ENCODE results near the gene HHAT.

Gene HHAT

DNA sequence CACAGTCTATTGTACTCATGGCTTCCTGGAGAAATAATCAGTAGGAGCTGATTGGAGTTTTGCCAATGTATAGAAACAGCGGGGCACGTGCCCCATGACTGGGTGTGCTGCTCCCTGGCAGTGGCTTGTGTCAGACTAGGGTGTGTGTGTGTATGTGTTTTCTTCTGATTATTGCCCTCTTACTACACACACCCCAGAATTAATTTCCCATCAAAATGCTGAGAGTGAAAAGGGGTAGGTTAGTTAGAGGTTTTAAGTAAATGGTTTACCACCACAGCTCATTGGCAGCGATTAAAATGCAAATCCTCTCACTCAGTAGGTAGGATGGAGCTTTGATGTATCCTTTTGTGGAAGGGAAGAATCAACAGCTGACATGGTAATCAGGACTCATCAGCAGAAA, 29.9 kb downstream of the HHAT start:
- DNase-seq (ENCODE audit: insufficient read length, low spot score) (no peak), FAIRE-seq (no peak)
- TF ChIP-seq, protein P1, sequence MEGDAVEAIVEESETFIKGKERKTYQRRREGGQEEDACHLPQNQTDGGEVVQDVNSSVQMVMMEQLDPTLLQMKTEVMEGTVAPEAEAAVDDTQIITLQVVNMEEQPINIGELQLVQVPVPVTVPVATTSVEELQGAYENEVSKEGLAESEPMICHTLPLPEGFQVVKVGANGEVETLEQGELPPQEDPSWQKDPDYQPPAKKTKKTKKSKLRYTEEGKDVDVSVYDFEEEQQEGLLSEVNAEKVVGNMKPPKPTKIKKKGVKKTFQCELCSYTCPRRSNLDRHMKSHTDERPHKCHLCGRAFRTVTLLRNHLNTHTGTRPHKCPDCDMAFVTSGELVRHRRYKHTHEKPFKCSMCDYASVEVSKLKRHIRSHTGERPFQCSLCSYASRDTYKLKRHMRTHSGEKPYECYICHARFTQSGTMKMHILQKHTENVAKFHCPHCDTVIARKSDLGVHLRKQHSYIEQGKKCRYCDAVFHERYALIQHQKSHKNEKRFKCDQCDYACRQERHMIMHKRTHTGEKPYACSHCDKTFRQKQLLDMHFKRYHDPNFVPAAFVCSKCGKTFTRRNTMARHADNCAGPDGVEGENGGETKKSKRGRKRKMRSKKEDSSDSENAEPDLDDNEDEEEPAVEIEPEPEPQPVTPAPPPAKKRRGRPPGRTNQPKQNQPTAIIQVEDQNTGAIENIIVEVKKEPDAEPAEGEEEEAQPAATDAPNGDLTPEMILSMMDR (IDR thresholded peaks at IDR 0.05; ENCODE audit: insufficient read depth, missing control alignments), result no peak

DNA sequence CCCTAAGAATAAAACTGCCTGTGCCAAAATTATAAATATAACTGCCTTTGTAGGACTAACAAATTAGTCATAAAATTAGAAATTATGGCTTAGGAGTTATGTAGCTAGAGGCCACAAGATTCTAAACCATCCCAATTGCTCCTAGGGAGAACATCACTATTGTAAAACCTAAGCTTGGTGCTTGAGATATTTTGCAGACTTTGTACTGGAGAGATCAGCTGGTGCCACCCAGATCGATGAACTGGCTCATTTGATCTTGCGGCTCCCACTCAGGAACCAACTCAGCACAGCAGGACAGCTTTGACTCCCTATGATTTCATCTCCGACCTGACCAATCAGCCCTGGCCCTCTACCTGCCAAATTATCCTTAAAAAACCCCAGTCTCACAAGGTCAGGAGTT, 30.6 kb downstream of the HHAT start:
- TF ChIP-seq, protein P1 (IDR thresholded peaks at IDR 0.05; ENCODE audit: insufficient read depth, missing control alignments), result no peak
- DNase-seq (ENCODE audit: insufficient read length, low spot score) (no peak), FAIRE-seq (no peak)

DNA sequence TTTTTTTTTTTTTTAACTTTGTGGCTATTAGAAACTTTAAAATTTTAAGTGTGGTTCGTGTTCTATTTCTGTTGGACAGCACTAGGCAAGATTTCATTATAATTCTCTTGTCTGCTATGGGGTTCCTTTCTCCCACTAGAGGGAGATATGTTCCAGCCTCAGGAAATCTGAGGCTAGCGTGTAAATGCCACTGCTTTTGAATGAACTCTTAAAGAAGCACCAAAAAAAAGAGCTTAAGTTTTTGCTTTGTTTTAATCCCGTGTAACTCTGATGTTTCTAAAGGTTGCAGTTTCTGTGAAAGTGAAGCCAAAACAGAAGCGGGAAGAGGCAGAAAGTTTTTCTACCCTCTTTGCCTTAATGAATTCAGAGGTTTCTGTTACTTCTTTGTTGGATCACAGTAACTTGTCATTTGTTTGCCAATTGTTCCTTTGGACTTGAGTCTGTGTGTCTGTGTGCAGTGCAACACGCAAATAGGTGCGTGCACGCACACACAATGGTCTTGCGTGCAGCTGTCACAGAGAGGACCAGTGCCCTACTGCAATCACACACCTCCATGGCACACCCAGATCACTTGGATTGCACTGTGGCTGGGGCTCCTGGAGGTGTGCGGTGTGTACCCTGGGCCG, 32.3 kb downstream of the HHAT start:
- FAIRE-seq (peak; percentile 35), DNase-seq (ENCODE audit: insufficient read length, low spot score) (no peak)
- TF ChIP-seq, protein P1 (IDR thresholded peaks at IDR 0.05; ENCODE audit: insufficient read depth, missing control alignments), result peak; percentile 57

DNA sequence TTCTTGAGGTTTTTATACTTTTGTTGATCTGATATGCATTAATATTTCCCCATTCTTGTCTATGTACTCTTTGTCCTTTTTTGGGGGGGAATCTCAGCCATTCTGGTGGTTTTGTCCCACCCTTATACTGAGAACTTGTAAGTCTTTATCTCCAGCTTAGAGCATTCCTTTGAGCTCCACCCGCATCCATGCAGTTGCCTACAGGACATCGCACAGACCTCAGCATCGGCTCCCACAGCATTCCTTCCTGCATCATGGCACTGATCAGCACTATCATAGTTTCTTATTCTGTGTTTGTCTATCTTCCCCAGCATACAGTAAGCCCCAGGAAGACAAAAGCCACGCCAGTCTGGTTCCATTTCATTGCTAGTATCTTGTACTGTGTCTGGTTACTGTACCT, 33.0 kb downstream of the HHAT start:
- TF ChIP-seq, protein P1 (IDR thresholded peaks at IDR 0.05; ENCODE audit: insufficient read depth, missing control alignments), result no peak
- DNase-seq (ENCODE audit: insufficient read length, low spot score), result no peak
- no peak for FAIRE-seq

DNA sequence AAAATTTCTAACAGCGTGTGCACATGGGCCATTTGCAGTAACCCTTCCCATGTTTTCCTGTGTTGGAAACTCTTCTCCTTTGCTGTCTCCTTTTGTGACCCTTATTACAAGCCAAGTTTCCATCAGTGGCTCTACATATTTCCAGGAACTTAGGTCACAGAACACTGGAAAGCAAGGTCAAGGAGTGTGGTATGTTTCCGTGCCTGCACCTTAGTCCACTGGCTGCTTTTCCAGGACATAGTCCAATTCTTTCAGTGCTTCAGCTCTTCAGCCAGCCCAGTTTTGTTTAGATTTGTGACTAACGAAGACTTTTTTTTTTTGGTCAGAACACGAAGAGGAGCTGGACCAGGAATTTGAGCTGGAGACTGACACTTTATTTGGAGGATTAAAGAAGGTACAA, 33.8 kb downstream of the HHAT start:
- FAIRE-seq (no peak), DNase-seq (ENCODE audit: insufficient read length, low spot score) (no peak)
- TF ChIP-seq, protein P1 (IDR thresholded peaks at IDR 0.05; ENCODE audit: insufficient read depth, missing control alignments), result no peak

DNA sequence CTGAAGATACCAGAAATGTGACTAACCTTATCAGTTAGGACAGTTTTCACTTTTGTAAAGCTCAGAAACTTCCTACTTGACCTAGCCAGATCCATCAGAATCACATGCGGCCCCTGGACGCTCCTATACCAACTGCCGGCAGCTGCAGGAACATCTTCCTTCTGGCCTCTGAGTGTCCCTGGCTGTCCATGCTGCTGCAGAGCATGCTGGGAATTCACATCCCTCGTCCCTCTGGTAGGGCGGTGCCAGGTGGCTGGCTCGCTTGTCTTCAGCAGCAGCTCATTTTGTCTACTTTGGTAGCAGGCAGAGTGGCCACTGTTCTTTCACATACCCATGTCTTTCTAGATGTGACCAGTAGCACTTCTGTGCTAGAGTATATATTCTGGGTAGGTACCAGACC, 34.4 kb downstream of the HHAT start:
- FAIRE-seq (no peak), DNase-seq (ENCODE audit: insufficient read length, low spot score) (no peak)
- TF ChIP-seq, protein P1 (IDR thresholded peaks at IDR 0.05; ENCODE audit: insufficient read depth, missing control alignments), result no peak

DNA sequence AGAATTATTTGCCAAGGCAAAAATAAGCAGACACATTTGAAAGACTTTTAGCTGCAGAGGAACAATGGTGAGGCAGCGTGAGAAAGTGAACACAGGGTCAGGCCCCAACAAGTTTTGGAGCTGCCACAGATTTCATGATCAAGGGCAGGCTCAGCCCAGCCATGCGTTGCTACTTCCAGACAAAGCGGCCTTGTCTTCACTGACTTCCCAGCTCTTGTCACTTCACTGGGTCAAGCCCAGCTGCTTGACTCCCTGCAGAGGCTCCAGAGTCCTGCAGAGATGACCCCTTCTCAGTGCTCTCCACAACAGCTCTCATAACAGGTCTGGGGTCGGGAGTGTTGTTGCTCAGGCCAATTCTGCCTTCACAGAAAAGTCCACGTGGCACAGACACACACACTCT, 35.8 kb downstream of the HHAT start:
- FAIRE-seq (no peak), DNase-seq (ENCODE audit: insufficient read length, low spot score) (no peak)
- TF ChIP-seq, protein P1 (IDR thresholded peaks at IDR 0.05; ENCODE audit: insufficient read depth, missing control alignments), result no peak

Data from D721Med (cell line).